AG04449 (cell line): Measurements from ENCODE around the gene CCDC88B.

ENCODE experiments used
- CTCF ChIA-PET: fragments of 350-600 bp; formaldehyde crosslinking; extraction: SDS; loops from one replicate; lab custom pipeline; 2021; ENCODE audit warnings: antibody characterized with exemption; lab: Yijun Ruan, JAX
- POLR2A ChIA-PET: fragments of 400-600, 350-600 bp; formaldehyde crosslinking; extraction: SDS; loops from one replicate; lab custom pipeline; 2020; ENCODE audit warnings: antibody characterized with exemption, inconsistent platforms; lab: Yijun Ruan, JAX
- DNase-seq: peaks from one replicate; pipeline ENCODE4 v3.0.0-alpha.2; 2010; ENCODE audit warnings: low read depth, low spot score
- H3K4me3 ChIP-seq: 2 replicates; pipeline ENCODE4 v1.5.1; 2011; ENCODE audit warnings: low read depth, mild to moderate bottlenecking, control low read depth, low read length
- CTCF ChIP-seq: IDR thresholded peaks from one replicate; pipeline ENCODE4 v1.5.1; 2011; ENCODE audit warnings: mild to moderate bottlenecking, moderate library complexity, low read length, control low read depth, inconsistent platforms; ENCODE audit not compliant: insufficient read depth; ENCODE audit errors: missing control alignments

The CCDC88B gene

GRCh38 chr11:64390558-64390957 lies 50.6 kb downstream of the CCDC88B start:
- POLR2A ChIA-PET = no interaction called here
- H3K4me3 ChIP-seq = no peak overlapping the region
- no peak for DNase-seq
- CTCF ChIA-PET = interaction anchor here (0.9 to 2.0 kb wide), 2 partner anchors 31 to 36 kb away, joined by 3 to 8 read pairs; partner anchors contain the start of gene RPS6KA4
- no peak for TF ChIP-seq CTCF

- no peak for DNase-seq
- no peak overlapping the region for H3K4me3 ChIP-seq
- TF ChIP-seq CTCF = no peak
- ChIA-PET POLR2A (no interaction called here), CTCF (interaction anchor here (1.0 to 2.0 kb wide), 2 partner anchors 57 to 297 kb away, joined by 3 to 4 read pairs; no protein-coding TSS in a partner anchor)
Measured at GRCh38 chr11:64391839-64392238, 51.8 kb downstream of the CCDC88B start.

GRCh38 chr11:64395545-64396078 lies 55.6 kb downstream of the CCDC88B start:
- CTCF ChIA-PET = interaction anchor here (1.2 kb wide), 1 partner anchor 54 kb away, joined by 4 read pairs; no protein-coding TSS in a partner anchor
- POLR2A ChIA-PET = no interaction called here
- no peak overlapping the region for H3K4me3 ChIP-seq
- no peak for DNase-seq
- TF ChIP-seq CTCF = no peak

- ChIA-PET POLR2A (no interaction called here), CTCF (interaction anchor here (1.2 kb wide), 1 partner anchor 53 kb away, joined by 4 read pairs; no protein-coding TSS in a partner anchor)
- DNase-seq = no peak
- no peak overlapping the region for H3K4me3 ChIP-seq
- TF ChIP-seq CTCF = no peak
Measured at GRCh38 chr11:64396079-64396591, 56.1 kb downstream of the CCDC88B start.

- POLR2A ChIA-PET = no interaction called here
- no peak for TF ChIP-seq CTCF
- no peak overlapping the region for H3K4me3 ChIP-seq
- DNase-seq = no peak
- CTCF ChIA-PET = no interaction called here
Measured at GRCh38 chr11:64400102-64400501, 60.1 kb downstream of the CCDC88B start.

GRCh38 chr11:64400667-64401066 lies 60.7 kb downstream of the CCDC88B start:
- no peak for TF ChIP-seq CTCF
- DNase-seq = no peak
- ChIA-PET POLR2A (no interaction called here), CTCF (no interaction called here)
- H3K4me3 ChIP-seq = no peak overlapping the region
